Inflammatory macrophage treated with lipopolysaccharide for 4 hours (primary cell): Measurements from ENCODE around the gene NXPH4.

Experiments
- DNase-seq: peaks from one replicate; pipeline ENCODE4 v3.0.0-alpha.2; 2020

NXPH4 gene

DNA sequence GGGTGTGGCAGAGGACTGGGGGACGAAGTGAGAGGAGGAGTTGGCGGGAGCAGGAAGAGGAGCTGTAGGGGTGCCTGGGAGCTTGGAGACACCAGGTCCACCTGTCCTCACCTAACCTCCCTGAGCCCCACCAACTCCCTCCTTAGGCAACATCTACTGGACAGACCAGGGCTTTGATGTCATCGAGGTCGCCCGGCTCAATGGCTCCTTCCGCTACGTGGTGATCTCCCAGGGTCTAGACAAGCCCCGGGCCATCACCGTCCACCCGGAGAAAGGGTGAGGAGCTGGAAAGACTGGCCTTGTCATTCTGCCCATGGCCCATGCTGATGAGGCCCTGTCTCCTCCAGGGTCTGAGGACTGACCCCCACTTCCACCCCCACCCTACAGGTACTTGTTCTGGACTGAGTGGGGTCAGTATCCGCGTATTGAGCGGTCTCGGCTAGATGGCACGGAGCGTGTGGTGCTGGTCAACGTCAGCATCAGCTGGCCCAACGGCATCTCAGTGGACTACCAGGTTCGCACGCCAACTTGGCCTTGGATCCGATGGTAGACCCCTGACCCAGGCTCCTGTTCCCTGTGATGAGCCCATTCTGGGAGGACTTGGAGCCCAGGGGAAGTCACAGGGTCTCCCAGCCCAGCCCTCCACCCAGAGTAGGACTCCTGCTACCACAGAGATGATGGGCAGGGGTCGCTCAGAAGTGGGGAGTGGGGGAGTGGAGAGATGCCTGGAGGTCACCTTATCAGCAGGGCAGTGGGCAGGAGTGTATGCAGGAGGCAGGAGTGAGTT, 32.5 kb upstream of the NXPH4 start:
- no peak for DNase-seq

GRCh38 chr12:57185403-57185802, 31.2 kb upstream of the NXPH4 start:
- no peak for DNase-seq

- DNase-seq, result no peak
Observed at GRCh38 chr12:57185906-57186508, 30.6 kb upstream of the NXPH4 start.

GRCh38 chr12:57187222-57188089, 29.1 kb upstream of the NXPH4 start:
- DNase-seq, result no peak

- DNase-seq, result no peak
Observed at GRCh38 chr12:57188090-57188425, 28.5 kb upstream of the NXPH4 start.

GRCh38 chr12:57190037-57190436, 26.6 kb upstream of the NXPH4 start:
- no peak for DNase-seq

- no peak for DNase-seq
Observed at GRCh38 chr12:57190821-57191220, 25.8 kb upstream of the NXPH4 start.

- no peak for DNase-seq
Observed at GRCh38 chr12:57191410-57191809, 25.2 kb upstream of the NXPH4 start.

- DNase-seq, result no peak
Observed at GRCh38 chr12:57192920-57193319, 23.7 kb upstream of the NXPH4 start.

DNA sequence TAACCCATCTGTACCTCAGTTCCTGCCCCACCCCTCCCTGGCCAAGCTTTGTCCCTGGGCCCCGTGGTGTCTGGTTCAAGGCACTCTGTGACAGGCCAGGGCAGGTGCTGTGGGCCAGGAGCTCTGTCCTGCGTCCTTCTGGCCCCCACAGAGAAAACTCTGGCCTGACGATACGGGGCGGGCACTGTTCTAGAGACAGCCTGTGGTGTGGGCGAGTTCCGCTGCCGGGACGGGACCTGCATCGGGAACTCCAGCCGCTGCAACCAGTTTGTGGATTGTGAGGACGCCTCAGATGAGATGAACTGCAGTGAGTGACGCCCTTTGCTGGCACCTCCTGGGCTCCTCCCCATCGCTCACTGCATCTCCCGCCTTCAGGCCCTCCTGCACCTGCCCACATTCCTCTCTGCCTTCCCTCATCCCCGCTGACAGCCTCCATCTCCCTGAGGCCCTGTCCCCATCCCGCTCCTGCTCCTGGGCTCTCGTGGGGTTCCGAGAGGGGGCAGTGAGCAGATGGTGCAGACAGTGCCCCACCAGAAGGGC, 22.8 kb upstream of the NXPH4 start:
- no peak for DNase-seq

GRCh38 chr12:57194253-57194652, 22.3 kb upstream of the NXPH4 start:
- DNase-seq, result no peak

DNA sequence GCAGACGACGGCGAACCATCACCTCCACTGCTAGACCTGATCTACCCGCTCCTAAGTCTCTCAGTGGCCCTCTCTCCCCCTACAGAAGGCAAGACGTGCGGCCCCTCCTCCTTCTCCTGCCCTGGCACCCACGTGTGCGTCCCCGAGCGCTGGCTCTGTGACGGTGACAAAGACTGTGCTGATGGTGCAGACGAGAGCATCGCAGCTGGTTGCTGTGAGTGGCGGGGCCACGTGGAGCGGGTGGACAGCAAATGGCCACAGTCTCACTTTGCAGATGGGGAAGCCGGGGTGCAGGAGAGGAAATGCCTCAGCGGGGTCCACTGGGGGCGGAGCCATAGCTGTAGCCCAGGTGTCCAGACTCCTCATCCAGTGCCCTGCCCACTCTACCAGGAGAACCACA, 21.4 kb upstream of the NXPH4 start:
- no peak for DNase-seq

DNA sequence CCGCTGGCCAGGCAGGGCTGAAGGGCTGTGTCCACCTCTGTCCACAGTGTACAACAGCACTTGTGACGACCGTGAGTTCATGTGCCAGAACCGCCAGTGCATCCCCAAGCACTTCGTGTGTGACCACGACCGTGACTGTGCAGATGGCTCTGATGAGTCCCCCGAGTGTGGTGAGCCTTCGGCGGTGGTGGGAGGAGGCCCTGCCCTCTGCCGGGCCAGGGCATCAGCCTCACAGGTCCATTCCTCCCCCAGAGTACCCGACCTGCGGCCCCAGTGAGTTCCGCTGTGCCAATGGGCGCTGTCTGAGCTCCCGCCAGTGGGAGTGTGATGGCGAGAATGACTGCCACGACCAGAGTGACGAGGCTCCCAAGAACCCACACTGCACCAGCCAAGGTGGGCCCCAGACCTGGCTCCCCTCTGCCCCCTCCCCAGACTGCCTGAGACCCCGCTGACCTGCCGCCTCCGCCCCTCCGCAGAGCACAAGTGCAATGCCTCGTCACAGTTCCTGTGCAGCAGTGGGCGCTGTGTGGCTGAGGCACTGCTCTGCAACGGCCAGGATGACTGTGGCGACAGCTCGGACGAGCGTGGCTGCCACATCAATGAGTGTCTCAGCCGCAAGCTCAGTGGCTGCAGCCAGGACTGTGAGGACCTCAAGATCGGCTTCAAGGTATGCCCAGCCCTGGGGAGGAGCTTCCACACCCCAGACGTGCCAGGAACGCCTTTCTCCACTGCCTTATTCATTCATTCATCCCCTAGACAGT, 20.8 kb upstream of the NXPH4 start:
- no peak for DNase-seq

GRCh38 chr12:57196439-57196838, 20.2 kb upstream of the NXPH4 start:
- no peak for DNase-seq

GRCh38 chr12:57196956-57197355, 19.6 kb upstream of the NXPH4 start:
- DNase-seq, result no peak

GRCh38 chr12:57198329-57198728, 18.3 kb upstream of the NXPH4 start:
- DNase-seq, result no peak

GRCh38 chr12:57199191-57199590, 17.4 kb upstream of the NXPH4 start:
- no peak for DNase-seq

GRCh38 chr12:57200497-57200896, 16.1 kb upstream of the NXPH4 start:
- DNase-seq, result no peak

GRCh38 chr12:57201219-57201618, 15.4 kb upstream of the NXPH4 start:
- no peak for DNase-seq

GRCh38 chr12:57201631-57202030, 15.0 kb upstream of the NXPH4 start:
- DNase-seq, result no peak

DNA sequence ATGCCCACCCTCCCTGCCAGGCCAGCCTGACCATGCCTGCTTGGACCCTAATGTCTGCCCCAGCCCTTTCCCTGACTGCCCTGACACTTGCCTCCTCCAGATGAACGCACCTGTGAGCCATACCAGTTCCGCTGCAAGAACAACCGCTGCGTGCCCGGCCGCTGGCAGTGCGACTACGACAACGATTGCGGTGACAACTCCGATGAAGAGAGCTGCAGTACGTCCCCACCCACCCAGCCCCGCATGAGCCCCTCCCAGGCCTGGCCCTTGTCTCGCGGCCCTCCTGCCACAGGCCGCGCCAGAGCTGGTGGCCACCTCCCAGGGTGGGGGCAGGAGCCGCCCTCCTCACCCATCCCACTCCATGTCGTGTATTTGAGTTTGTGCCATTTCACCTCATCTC, 14.3 kb upstream of the NXPH4 start:
- DNase-seq, result no peak

GRCh38 chr12:57203201-57203600, 13.4 kb upstream of the NXPH4 start:
- no peak for DNase-seq

- DNase-seq, result no peak
Observed at GRCh38 chr12:57203791-57204190, 12.8 kb upstream of the NXPH4 start.
